HepG2 (cell line): ENCODE data around the gene RBCK1. TPM values are rescaled to one million over a fixed set of nuclear protein-coding genes. Genes with fewer than 3 reads are reported as not detected.

ENCODE experiments used
- EHMT2 ChIP-seq: fragments of 200-600 bp; sonication (generic); IDR thresholded peaks from 2 replicates; pipeline ENCODE4 v1.7.0; 2017; ENCODE audit warnings: antibody characterized with exemption, low read depth, low read length, borderline replicate concordance
- EZH2 ChIP-seq: conservative IDR thresholded peaks from 2 replicates; pipeline ENCODE4 v1.6.1; 2012; ENCODE audit warnings: mild to moderate bottlenecking, low read depth, low read length, moderate library complexity
- FOXO4 ChIP-seq: sonication (generic); formaldehyde crosslinking; conservative IDR thresholded peaks from 2 replicates; pipeline ENCODE4 v1.8.1; 2023; ENCODE audit warnings: missing genetic modification reagents
- FUBP1 ChIP-seq: sonication (generic); formaldehyde crosslinking; IDR thresholded peaks from 2 replicates; pipeline ENCODE4 v1.5.1; 2020; ENCODE audit warnings: missing genetic modification reagents, mild to moderate bottlenecking, borderline replicate concordance
- HNRNPL ChIP-seq: fragments of 200-400 bp; formaldehyde crosslinking; IDR thresholded peaks from 2 replicates; pipeline ENCODE4 v1.6.1; 2017; ENCODE audit warnings: mild to moderate bottlenecking, low read depth, low read length
- NCOA2 ChIP-seq: sonication (generic); formaldehyde crosslinking; IDR thresholded peaks from 2 replicates; pipeline ENCODE4 v1.8.0; 2022; ENCODE audit warnings: inconsistent platforms
- NFYC ChIP-seq: IDR thresholded peaks from 2 replicates; pipeline ENCODE4 v1.6.1; 2016; ENCODE audit warnings: missing genetic modification reagents, missing compliant biosample characterization
- PRMT3 ChIP-seq: sonication (generic); formaldehyde crosslinking; IDR thresholded peaks from 2 replicates; pipeline ENCODE4 v1.8.1; 2022; ENCODE audit warnings: low read depth, mild to moderate bottlenecking, moderate library complexity, missing genetic modification reagents, borderline replicate concordance
- RARA ChIP-seq: IDR thresholded peaks from 2 replicates; pipeline ENCODE4 v1.6.1; 2016; ENCODE audit warnings: missing genetic modification reagents, missing compliant biosample characterization
- REST ChIP-seq, 2 experiments: IDR thresholded peaks; 2 replicates each; pipeline ENCODE4 v1.6.1; 2011 to 2012; ENCODE audit warnings: low read length in 2 of 2, borderline replicate concordance in 1 of 2, low read depth in 1 of 2, mild to moderate bottlenecking in 1 of 2, moderate library complexity in 1 of 2
- RFXAP ChIP-seq: sonication (generic); formaldehyde crosslinking; IDR thresholded peaks from 2 replicates; pipeline ENCODE4 v1.4.0; 2020; ENCODE audit warnings: missing genetic modification reagents, borderline replicate concordance
- STAT5B ChIP-seq: sonication (generic); formaldehyde crosslinking; IDR thresholded peaks from 2 replicates; pipeline ENCODE4 v1.4.0; 2020; ENCODE audit warnings: missing genetic modification reagents
- ZKSCAN8 ChIP-seq: IDR thresholded peaks from 2 replicates; pipeline ENCODE4 v1.6.1; 2016; ENCODE audit warnings: borderline replicate concordance, missing genetic modification reagents, missing compliant biosample characterization
- ZNF12 ChIP-seq: sonication (generic); formaldehyde crosslinking; IDR thresholded peaks from 2 replicates; pipeline ENCODE4 v1.5.0; 2020; ENCODE audit warnings: missing genetic modification reagents
- ZNF335 ChIP-seq: sonication (generic); formaldehyde crosslinking; IDR thresholded peaks from 2 replicates; pipeline ENCODE4 v1.4.0; 2020; ENCODE audit warnings: missing genetic modification reagents
- ZNF350 ChIP-seq: sonication (generic); formaldehyde crosslinking; IDR thresholded peaks from 2 replicates; pipeline ENCODE4 v1.4.0; 2020; ENCODE audit warnings: mild to moderate bottlenecking, low read depth, missing genetic modification reagents, borderline replicate concordance
- ZNF460 ChIP-seq: sonication (generic); formaldehyde crosslinking; IDR thresholded peaks from 2 replicates; pipeline ENCODE4 v1.5.1; 2020; ENCODE audit warnings: missing genetic modification reagents, mild to moderate bottlenecking, borderline replicate concordance
- polyA plus RNA-seq, 8 experiments: library from polyadenylated mRNA; depleted of rRNA in 3 of 8; stranded (reverse) in 7 of 8; unstranded in 1 of 8; fragments of >200 nt; fragmentation: Illumina TruSeq in 4 of 8; extraction: Trizol in 4 of 8; gene quantifications; 2 replicates each; pipeline versions ENCODE4 v1.2.1 to v1.2.3, GENCODE V29; 2011 to 2016; ENCODE audit warnings: low read depth in 4 of 8, missing spikeins in 1 of 8, mixed read lengths in 1 of 8; ENCODE audit not compliant: insufficient read depth in 1 of 8
- total RNA-seq, 5 experiments: library from RNA; depleted of rRNA; stranded (reverse); fragments of >200 nt; fragmentation: Illumina TruSeq; extraction: Trizol; gene quantifications; 2 replicates each; pipeline ENCODE4 v1.2.3, GENCODE V29; 2016; ENCODE audit warnings: low read depth in 1 of 5
- TF ChIP-seq, protein P1 (sequence below): conservative IDR thresholded peaks from 2 replicates; pipeline ENCODE4 v1.6.1; 2018; ENCODE audit warnings: missing genetic modification reagents

The RBCK1 gene
- total and polyA plus RNA-seq, 2 of the 13 experiments (the other 11 are each of a cell fraction or from before 2014, with no cell fraction given) = 149 to 215 TPM

- TF ChIP-seq, protein P1, sequence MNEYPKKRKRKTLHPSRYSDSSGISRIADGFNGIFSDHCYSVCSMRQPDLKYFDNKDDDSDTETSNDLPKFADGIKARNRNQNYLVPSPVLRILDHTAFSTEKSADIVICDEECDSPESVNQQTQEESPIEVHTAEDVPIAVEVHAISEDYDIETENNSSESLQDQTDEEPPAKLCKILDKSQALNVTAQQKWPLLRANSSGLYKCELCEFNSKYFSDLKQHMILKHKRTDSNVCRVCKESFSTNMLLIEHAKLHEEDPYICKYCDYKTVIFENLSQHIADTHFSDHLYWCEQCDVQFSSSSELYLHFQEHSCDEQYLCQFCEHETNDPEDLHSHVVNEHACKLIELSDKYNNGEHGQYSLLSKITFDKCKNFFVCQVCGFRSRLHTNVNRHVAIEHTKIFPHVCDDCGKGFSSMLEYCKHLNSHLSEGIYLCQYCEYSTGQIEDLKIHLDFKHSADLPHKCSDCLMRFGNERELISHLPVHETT (CRISPR knock-in tag) = peak; percentile 79
- TF ChIP-seq EZH2 = no peak
- TF ChIP-seq PRMT3 = no peak
- no peak for TF ChIP-seq ZKSCAN8 (CRISPR knock-in tag)
- TF ChIP-seq NCOA2 (CRISPR knock-in tag) = no peak; the same call in 1 of the 2 replicates
- TF ChIP-seq EHMT2 = peak; percentile 72; the same call in 1 of the 2 replicates
- no peak for TF ChIP-seq FUBP1 (CRISPR knock-in tag)
- no peak for TF ChIP-seq FOXO4 (CRISPR knock-in tag)
- TF ChIP-seq REST (IDR thresholded peaks at IDR 0.05; ENCODE audit: borderline replicate concordance in 1 of 2, low read depth in 1 of 2, low read length in 2 of 2) = no peak
- peak; percentile 27; the same call in 1 of the 2 replicates for TF ChIP-seq RARA (CRISPR knock-in tag)
- peak; percentile 34; the same call in 1 of the 2 replicates for TF ChIP-seq NFYC (CRISPR knock-in tag)
- TF ChIP-seq STAT5B (CRISPR knock-in tag) = no peak
- peak; percentile 63; the same call in 1 of the 2 replicates for TF ChIP-seq ZNF12 (CRISPR knock-in tag)
- TF ChIP-seq ZNF335 (CRISPR knock-in tag) = no peak
- no peak for TF ChIP-seq ZNF460 (CRISPR knock-in tag)
- TF ChIP-seq ZNF350 (CRISPR knock-in tag) = no peak
- peak; percentile 71; the same call in 1 of the 2 replicates for TF ChIP-seq RFXAP (CRISPR knock-in tag)
- no peak for TF ChIP-seq HNRNPL
Measured at GRCh38 chr20:462199-462991, 54.3 kb downstream of the RBCK1 start, which contains the start of gene TBC1D20 (continued).
